HepG2 (cell line): ENCODE results near the gene FAM171A2. TPM values are rescaled to one million over a fixed set of nuclear protein-coding genes. Genes with fewer than 3 reads are reported as not detected.

ENCODE experiments used
- ATF2 ChIP-seq: sonication (generic); formaldehyde crosslinking; IDR thresholded peaks from 2 replicates; pipeline ENCODE4 v1.4.0; 2020; ENCODE audit warnings: missing genetic modification reagents
- BCL6 ChIP-seq: IDR thresholded peaks from 2 replicates; pipeline ENCODE4 v1.6.1; 2016; ENCODE audit warnings: missing genetic modification reagents, missing compliant biosample characterization
- FOXJ3 ChIP-seq: sonication (generic); formaldehyde crosslinking; IDR thresholded peaks from 2 replicates; pipeline ENCODE4 v1.4.0; 2020; ENCODE audit warnings: missing genetic modification reagents, mild to moderate bottlenecking, borderline replicate concordance
- HOXA5 ChIP-seq: sonication (generic); formaldehyde crosslinking; IDR thresholded peaks from 2 replicates; pipeline ENCODE4 v1.4.0; 2020; ENCODE audit warnings: missing genetic modification reagents
- MNT ChIP-seq: fragments of 450-650 bp; IDR thresholded peaks from 2 replicates; pipeline ENCODE4 v1.6.1; 2016
- NCOR1 ChIP-seq: fragments of 200-600 bp; sonication (generic); IDR thresholded peaks from 2 replicates; pipeline ENCODE4 v1.7.0; 2017; ENCODE audit warnings: antibody characterized with exemption, low read length, borderline replicate concordance
- RNF219 ChIP-seq: sonication (generic); formaldehyde crosslinking; IDR thresholded peaks from 2 replicates; pipeline ENCODE4 v1.5.0; 2020; ENCODE audit warnings: mild to moderate bottlenecking, missing genetic modification reagents
- SNAI1 ChIP-seq: sonication (generic); formaldehyde crosslinking; IDR thresholded peaks from 2 replicates; pipeline ENCODE4 v1.5.0; 2020; ENCODE audit warnings: mild to moderate bottlenecking, missing genetic modification reagents, borderline replicate concordance
- STAG1 ChIP-seq: sonication (generic); formaldehyde crosslinking; IDR thresholded peaks from 2 replicates; pipeline ENCODE4 v1.4.0; 2020; ENCODE audit warnings: missing genetic modification reagents
- TAF1 ChIP-seq: sonication (generic); formaldehyde crosslinking; IDR thresholded peaks from 2 replicates; pipeline ENCODE4 v1.4.0; 2020; ENCODE audit warnings: missing genetic modification reagents
- ZBTB4 ChIP-seq: sonication (generic); formaldehyde crosslinking; IDR thresholded peaks from 2 replicates; pipeline ENCODE4 v1.4.0; 2020; ENCODE audit warnings: missing genetic modification reagents, mild to moderate bottlenecking, borderline replicate concordance
- ZFP82 ChIP-seq: sonication (generic); formaldehyde crosslinking; IDR thresholded peaks from 2 replicates; pipeline ENCODE4 v1.5.1; 2020; ENCODE audit warnings: mild to moderate bottlenecking, missing genetic modification reagents, borderline replicate concordance
- ZNF207 ChIP-seq: fragments of 450-650 bp; IDR thresholded peaks from 2 replicates; pipeline ENCODE4 v1.6.1; 2016; ENCODE audit warnings: antibody characterized with exemption, borderline replicate concordance
- ZNF331 ChIP-seq: sonication (generic); formaldehyde crosslinking; IDR thresholded peaks from 2 replicates; pipeline ENCODE4 v1.4.0; 2020; ENCODE audit warnings: missing genetic modification reagents
- ZNF704 ChIP-seq: sonication (generic); formaldehyde crosslinking; IDR thresholded peaks from 2 replicates; pipeline ENCODE4 v1.8.1; 2023; ENCODE audit warnings: mild to moderate bottlenecking, inconsistent platforms, moderate library complexity, missing genetic modification reagents, borderline replicate concordance
- ZNF720 ChIP-seq: sonication (generic); formaldehyde crosslinking; IDR thresholded peaks from 2 replicates; pipeline ENCODE4 v1.4.0; 2020; ENCODE audit warnings: missing genetic modification reagents
- ZNF75D ChIP-seq: sonication (generic); formaldehyde crosslinking; IDR thresholded peaks from 2 replicates; pipeline ENCODE4 v1.8.1; 2023; ENCODE audit warnings: missing genetic modification reagents, mild to moderate bottlenecking, borderline replicate concordance
- polyA plus RNA-seq, 8 experiments: library from polyadenylated mRNA; depleted of rRNA in 3 of 8; stranded (reverse) in 7 of 8; unstranded in 1 of 8; fragments of >200 nt; fragmentation: Illumina TruSeq in 4 of 8; extraction: Trizol in 4 of 8; gene quantifications; 2 replicates each; pipeline versions ENCODE4 v1.2.1 to v1.2.3, GENCODE V29; 2011 to 2016; ENCODE audit warnings: low read depth in 4 of 8, missing spikeins in 1 of 8, mixed read lengths in 1 of 8; ENCODE audit not compliant: insufficient read depth in 1 of 8
- total RNA-seq, 5 experiments: library from RNA; depleted of rRNA; stranded (reverse); fragments of >200 nt; fragmentation: Illumina TruSeq; extraction: Trizol; gene quantifications; 2 replicates each; pipeline ENCODE4 v1.2.3, GENCODE V29; 2016; ENCODE audit warnings: low read depth in 1 of 5

Gene FAM171A2
- total and polyA plus RNA-seq, 2 of the 13 experiments (the other 11 are each of a cell fraction or from before 2014, with no cell fraction given) = 1.8 to 3.6 TPM

GRCh38 chr17:44350733-44351226, 12.9 kb downstream of the FAM171A2 start (continued):
- TF ChIP-seq ZBTB4 (CRISPR knock-in tag) (no peak), ZNF331 (no peak), FOXJ3 (no peak), NCOR1 (no peak), TAF1 (CRISPR knock-in tag) (0 out of 2 replicates have a peak, but pooled peaks have one; percentile 24), ZNF75D (CRISPR knock-in tag) (no peak), RNF219 (CRISPR knock-in tag) (no peak), ZNF720 (CRISPR knock-in tag) (no peak), STAG1 (peak; percentile 89), SNAI1 (CRISPR knock-in tag) (no peak), HOXA5 (CRISPR knock-in tag) (no peak), ZFP82 (CRISPR knock-in tag) (no peak), ZNF207 (no peak), ZNF704 (CRISPR knock-in tag) (no peak), MNT (no peak), ATF2 (0 out of 2 replicates have a peak, but pooled peaks have one; percentile 26), BCL6 (no peak)
